Uterus (tissue), 2 donors: Measurements from ENCODE around the gene CCL2.

Source experiments
- CTCF ChIP-seq, 4 experiments: fragments of 200-600 bp in 2 of 4; fragments of 450-650 bp in 2 of 4; sonication (generic) in 2 of 4; IDR thresholded peaks; one replicate each; pipeline ENCODE4 v1.5.1; 2016 to 2019; ENCODE audit warnings: antibody characterized with exemption in 4 of 4, mild to moderate bottlenecking in 2 of 4, moderate library complexity in 1 of 4
- POLR2A ChIP-seq, 2 donors: fragments of 450-650 bp; IDR thresholded peaks; one replicate each; pipeline ENCODE4 v1.6.1; 2016; ENCODE audit warnings: antibody characterized with exemption in 2 of 2, mild to moderate bottlenecking in 1 of 2, moderate library complexity in 1 of 2

GRCh38 chr17:34236281-34236892, 18.7 kb upstream of the CCL2 start:
- TF ChIP-seq CTCF (IDR thresholded peaks at IDR 0.05) (no peak), POLR2A (IDR thresholded peaks at IDR 0.05) (no peak)
